ENCODE measurements around the gene LYST.

GRCh38 chr1:235628316-235629005 lies 238.2 kb downstream of the LYST start:
- no peak for TF ChIP-seq SUZ12 (IDR thresholded peaks at IDR 0.05)
- TF ChIP-seq L3MBTL2 (conservative IDR thresholded peaks at IDR 0.05), result no peak
- TF ChIP-seq FOXM1 (IDR thresholded peaks at IDR 0.05; ENCODE audit: borderline replicate concordance), result no peak
- no peak for TF ChIP-seq ELF4 (IDR thresholded peaks at IDR 0.05)
- TF ChIP-seq, protein P1, sequence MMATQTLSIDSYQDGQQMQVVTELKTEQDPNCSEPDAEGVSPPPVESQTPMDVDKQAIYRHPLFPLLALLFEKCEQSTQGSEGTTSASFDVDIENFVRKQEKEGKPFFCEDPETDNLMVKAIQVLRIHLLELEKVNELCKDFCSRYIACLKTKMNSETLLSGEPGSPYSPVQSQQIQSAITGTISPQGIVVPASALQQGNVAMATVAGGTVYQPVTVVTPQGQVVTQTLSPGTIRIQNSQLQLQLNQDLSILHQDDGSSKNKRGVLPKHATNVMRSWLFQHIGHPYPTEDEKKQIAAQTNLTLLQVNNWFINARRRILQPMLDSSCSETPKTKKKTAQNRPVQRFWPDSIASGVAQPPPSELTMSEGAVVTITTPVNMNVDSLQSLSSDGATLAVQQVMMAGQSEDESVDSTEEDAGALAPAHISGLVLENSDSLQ (IDR thresholded peaks at IDR 0.05), result no peak
- TF ChIP-seq FOXA1 (IDR thresholded peaks at IDR 0.05), result no peak
- TF ChIP-seq TARDBP (IDR thresholded peaks at IDR 0.05), result no peak
- TF ChIP-seq BHLHE40 (IDR thresholded peaks at IDR 0.05; ENCODE audit: borderline replicate concordance), result no peak
